Right lobe of liver (tissue), 4 donors: ENCODE measurements around the gene APOBEC3G.
"Not testable (repeated sequence)": the region's sequence is repeated elsewhere in the genome, so short reads cannot be mapped to it uniquely, and the experiment has no call there.

Experiments
- CTCF ChIP-seq, 4 donors: fragments of 200-600 bp in 3 of 4; fragments of 450-650 bp in 1 of 4; IDR thresholded peaks; one replicate each; pipeline versions ENCODE4 v1.5.1 to v1.8.0; 2016 to 2022; ENCODE audit warnings: antibody characterized with exemption in 4 of 4, mild to moderate bottlenecking in 2 of 4
- POLR2A ChIP-seq: fragments of 450-650 bp; IDR thresholded peaks from one replicate; pipeline ENCODE4 v1.6.1; 2017; ENCODE audit warnings: antibody characterized with exemption, mild to moderate bottlenecking
- donor health status: DM: no; HTN: no; CAD: no.
- donor health status: DM: no; HTN: no; CAD: no.
- donor health status: DM: no; HTN: yes; CAD: no.

GRCh38 chr22:39040538-39041296 lies 36.4 kb upstream of the APOBEC3G start, which contains the start of gene APOBEC3F:
- TF ChIP-seq POLR2A = peak; percentile 58
- TF ChIP-seq CTCF (IDR thresholded peaks at IDR 0.05) = not testable (repeated sequence)
